Measurements from ENCODE around the gene ABITRAM.
"Not testable (repeated sequence)": the region's sequence is repeated elsewhere in the genome, so short reads cannot be mapped to it uniquely, and the experiment has no call there.

Gene ABITRAM

GRCh38 chr9:108904161-108904560, 30.0 kb upstream of the ABITRAM start:
- Histone ChIP-seq H3K27me3 (ENCODE audit: control insufficient read depth, insufficient read depth, low read length) (no peaks in the 10 kb centered on the region), H3K4me3 (ENCODE audit: low read depth, low read length) (no peak overlapping the region), H3K9me3 (ENCODE audit: control insufficient read depth, insufficient read depth, low read length) (no peaks in the 10 kb centered on the region), H3K4me1 (ENCODE audit: control insufficient read depth, insufficient read depth, low read length) (no peaks in the 10 kb centered on the region), H3K36me3 (ENCODE audit: control insufficient read depth, insufficient read depth, low read length) (peaks cover 35% of the 10 kb centered on the region), H3K9ac (ENCODE audit: low read depth, low read length) (no peak overlapping the region)

GRCh38 chr9:108905494-108905893, 28.7 kb upstream of the ABITRAM start:
- Histone ChIP-seq H3K4me3 (ENCODE audit: low read depth, low read length) (no peak overlapping the region), H3K36me3 (ENCODE audit: control insufficient read depth, insufficient read depth, low read length) (peaks cover 34% of the 10 kb centered on the region), H3K9ac (ENCODE audit: low read depth, low read length) (no peak overlapping the region)

GRCh38 chr9:108910402-108910801, 23.8 kb upstream of the ABITRAM start:
- Histone ChIP-seq H3K9me3 (ENCODE audit: control insufficient read depth, insufficient read depth, low read length) (no peaks in the 10 kb centered on the region), H3K4me1 (ENCODE audit: control insufficient read depth, insufficient read depth, low read length) (no peaks in the 10 kb centered on the region), H3K4me3 (ENCODE audit: low read depth, low read length) (no peak overlapping the region), H3K27me3 (ENCODE audit: control insufficient read depth, insufficient read depth, low read length) (no peaks in the 10 kb centered on the region), H3K9ac (ENCODE audit: low read depth, low read length) (no peak overlapping the region), H3K36me3 (ENCODE audit: control insufficient read depth, insufficient read depth, low read length) (peaks cover 37% of the 10 kb centered on the region)

More at GRCh38 chr9:108905494-108905893, 28.7 kb upstream of the ABITRAM start:
- H3K9me3 ChIP-seq (ENCODE audit: control insufficient read depth, insufficient read depth, low read length), result no peaks in the 10 kb centered on the region
- no peaks in the 10 kb centered on the region for H3K4me1 ChIP-seq (ENCODE audit: control insufficient read depth, insufficient read depth, low read length)
- no peaks in the 10 kb centered on the region for H3K27me3 ChIP-seq (ENCODE audit: control insufficient read depth, insufficient read depth, low read length)

- Histone ChIP-seq H3K4me3 (ENCODE audit: low read depth, low read length) (no peak overlapping the region), H3K36me3 (ENCODE audit: control insufficient read depth, insufficient read depth, low read length) (peaks cover 39% of the 10 kb centered on the region), H3K4me1 (ENCODE audit: control insufficient read depth, insufficient read depth, low read length) (no peaks in the 10 kb centered on the region), H3K27me3 (ENCODE audit: control insufficient read depth, insufficient read depth, low read length) (no peaks in the 10 kb centered on the region), H3K9ac (ENCODE audit: low read depth, low read length) (no peak overlapping the region), H3K9me3 (ENCODE audit: control insufficient read depth, insufficient read depth, low read length) (no peaks in the 10 kb centered on the region)
Measured at GRCh38 chr9:108910914-108911313, 23.3 kb upstream of the ABITRAM start.

- Histone ChIP-seq H3K27me3 (ENCODE audit: control insufficient read depth, insufficient read depth, low read length) (no peaks in the 10 kb centered on the region), H3K9me3 (ENCODE audit: control insufficient read depth, insufficient read depth, low read length) (no peaks in the 10 kb centered on the region), H3K4me3 (ENCODE audit: low read depth, low read length) (no peak overlapping the region), H3K4me1 (ENCODE audit: control insufficient read depth, insufficient read depth, low read length) (no peaks in the 10 kb centered on the region), H3K36me3 (ENCODE audit: control insufficient read depth, insufficient read depth, low read length) (peaks cover 39% of the 10 kb centered on the region), H3K9ac (ENCODE audit: low read depth, low read length) (no peak overlapping the region)
Measured at GRCh38 chr9:108911820-108912219, 22.4 kb upstream of the ABITRAM start.

GRCh38 chr9:108913391-108913790, 20.8 kb upstream of the ABITRAM start:
- no peaks in the 10 kb centered on the region for H3K27me3 ChIP-seq (ENCODE audit: control insufficient read depth, insufficient read depth, low read length)
- H3K9me3 ChIP-seq (ENCODE audit: control insufficient read depth, insufficient read depth, low read length), result no peaks in the 10 kb centered on the region
- no peaks in the 10 kb centered on the region for H3K4me1 ChIP-seq (ENCODE audit: control insufficient read depth, insufficient read depth, low read length)
- peaks cover 34% of the 10 kb centered on the region for H3K36me3 ChIP-seq (ENCODE audit: control insufficient read depth, insufficient read depth, low read length)
- no peak overlapping the region for H3K4me3 ChIP-seq (ENCODE audit: low read depth, low read length)
- no peak overlapping the region for H3K9ac ChIP-seq (ENCODE audit: low read depth, low read length)

GRCh38 chr9:108919517-108919916, 14.7 kb upstream of the ABITRAM start:
- H3K4me1 ChIP-seq (ENCODE audit: control insufficient read depth, insufficient read depth, low read length), result no peaks in the 10 kb centered on the region
- no peaks in the 10 kb centered on the region for H3K27me3 ChIP-seq (ENCODE audit: control insufficient read depth, insufficient read depth, low read length)
- no peak overlapping the region for H3K9ac ChIP-seq (ENCODE audit: low read depth, low read length)
- no peak overlapping the region for H3K4me3 ChIP-seq (ENCODE audit: low read depth, low read length)
- H3K9me3 ChIP-seq (ENCODE audit: control insufficient read depth, insufficient read depth, low read length), result no peaks in the 10 kb centered on the region
- H3K36me3 ChIP-seq (ENCODE audit: control insufficient read depth, insufficient read depth, low read length), result peaks cover 19% of the 10 kb centered on the region

GRCh38 chr9:108920401-108920800, 13.8 kb upstream of the ABITRAM start:
- not testable (repeated sequence) for H3K4me3 ChIP-seq (ENCODE audit: low read depth, low read length); H3K9ac ChIP-seq (ENCODE audit: low read depth, low read length); H3K9me3 ChIP-seq (ENCODE audit: control insufficient read depth, insufficient read depth, low read length); H3K27me3 ChIP-seq (ENCODE audit: control insufficient read depth, insufficient read depth, low read length); H3K4me1 ChIP-seq (ENCODE audit: control insufficient read depth, insufficient read depth, low read length)
- H3K36me3 ChIP-seq (ENCODE audit: control insufficient read depth, insufficient read depth, low read length), result peaks cover 18% of the 10 kb centered on the region

- H3K4me3 ChIP-seq (ENCODE audit: low read depth, low read length), result no peak overlapping the region
- no peaks in the 10 kb centered on the region for H3K9me3 ChIP-seq (ENCODE audit: control insufficient read depth, insufficient read depth, low read length)
- peaks cover 14% of the 10 kb centered on the region for H3K36me3 ChIP-seq (ENCODE audit: control insufficient read depth, insufficient read depth, low read length)
- H3K27me3 ChIP-seq (ENCODE audit: control insufficient read depth, insufficient read depth, low read length), result no peaks in the 10 kb centered on the region
- H3K9ac ChIP-seq (ENCODE audit: low read depth, low read length), result no peak overlapping the region
- no peaks in the 10 kb centered on the region for H3K4me1 ChIP-seq (ENCODE audit: control insufficient read depth, insufficient read depth, low read length)
Measured at GRCh38 chr9:108921200-108921599, 13.0 kb upstream of the ABITRAM start.

- Histone ChIP-seq H3K9ac (ENCODE audit: low read depth, low read length) (no peak overlapping the region), H3K27me3 (ENCODE audit: control insufficient read depth, insufficient read depth, low read length) (no peaks in the 10 kb centered on the region), H3K36me3 (ENCODE audit: control insufficient read depth, insufficient read depth, low read length) (peaks cover 12% of the 10 kb centered on the region), H3K4me3 (ENCODE audit: low read depth, low read length) (no peak overlapping the region), H3K4me1 (ENCODE audit: control insufficient read depth, insufficient read depth, low read length) (no peaks in the 10 kb centered on the region), H3K9me3 (ENCODE audit: control insufficient read depth, insufficient read depth, low read length) (no peaks in the 10 kb centered on the region)
Measured at GRCh38 chr9:108924466-108924865, 9.7 kb upstream of the ABITRAM start.

GRCh38 chr9:108928386-108928785, 5.8 kb upstream of the ABITRAM start:
- H3K4me3 ChIP-seq (ENCODE audit: low read depth, low read length), result no peak overlapping the region
- peaks cover 5% of the 10 kb centered on the region for H3K4me1 ChIP-seq (ENCODE audit: control insufficient read depth, insufficient read depth, low read length)
- H3K36me3 ChIP-seq (ENCODE audit: control insufficient read depth, insufficient read depth, low read length), result peaks cover 12% of the 10 kb centered on the region
- H3K9me3 ChIP-seq (ENCODE audit: control insufficient read depth, insufficient read depth, low read length), result no peaks in the 10 kb centered on the region
- no peak overlapping the region for H3K9ac ChIP-seq (ENCODE audit: low read depth, low read length)
- H3K27me3 ChIP-seq (ENCODE audit: control insufficient read depth, insufficient read depth, low read length), result no peaks in the 10 kb centered on the region

- H3K4me1 ChIP-seq (ENCODE audit: control insufficient read depth, insufficient read depth, low read length), result peaks cover 5% of the 10 kb centered on the region
- peak overlapping the region; percentile 98 for H3K4me3 ChIP-seq (ENCODE audit: low read depth, low read length)
- H3K36me3 ChIP-seq (ENCODE audit: control insufficient read depth, insufficient read depth, low read length), result peaks cover 3% of the 10 kb centered on the region
- no peaks in the 10 kb centered on the region for H3K9me3 ChIP-seq (ENCODE audit: control insufficient read depth, insufficient read depth, low read length)
- H3K9ac ChIP-seq (ENCODE audit: low read depth, low read length), result peak overlapping the region; percentile 71
- no peaks in the 10 kb centered on the region for H3K27me3 ChIP-seq (ENCODE audit: control insufficient read depth, insufficient read depth, low read length)
Measured at GRCh38 chr9:108933231-108933717, 926 bp upstream of the ABITRAM start.

Measured in iPS-15b (cell line).